ENCODE measurements around the gene SVIL. TPM values are rescaled to one million over a fixed set of nuclear protein-coding genes. Genes with fewer than 3 reads are reported as not detected.
"Not testable (repeated sequence)": the region's sequence is repeated elsewhere in the genome, so short reads cannot be mapped to it uniquely, and the experiment has no call there.

Gene SVIL
- total RNA-seq, 2 experiments from 2014 or later = 9.4 to 12.0 TPM

DNA sequence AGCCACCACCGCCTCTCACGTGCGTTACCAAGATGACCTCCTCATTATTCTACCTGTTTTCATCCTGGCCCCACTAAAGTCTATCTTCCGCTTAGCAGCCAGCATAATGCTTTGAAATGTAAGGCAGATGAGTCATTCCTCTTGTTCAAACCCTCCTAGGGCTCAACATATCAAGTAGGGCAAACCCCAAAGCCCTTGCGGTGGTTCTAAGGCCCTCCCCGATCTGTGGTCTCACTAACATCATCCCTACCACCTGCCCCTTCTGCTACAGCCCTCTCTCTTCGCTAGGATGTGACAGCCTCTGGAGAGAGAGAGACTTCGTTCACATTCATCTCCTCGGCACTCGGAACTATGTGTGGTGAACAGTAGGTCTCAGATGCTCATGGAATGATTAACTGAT, 94.8 kb downstream of the SVIL start:
- DNase-seq = no peak

GRCh38 chr10:29539412-29539811, 95.4 kb downstream of the SVIL start:
- Mint-ChIP-seq H3K4me3 (no peak overlapping the region), H3K36me3 (no peaks in the 10 kb centered on the region), H3K4me1 (ENCODE audit: low read depth) (no peaks in the 10 kb centered on the region), H3K27ac (no peak overlapping the region), H3K27me3 (no peaks in the 10 kb centered on the region), H3K9me3 (no peaks in the 10 kb centered on the region)
- ChIA-PET POLR2A (no interaction called here), CTCF (no interaction called here)
- intact Hi-C loops (cut with micrococcal nuclease) = no loop called here
- no peak for DNase-seq

More for the DNA sequence above, 94.8 kb downstream of the SVIL start:
- POLR2A ChIA-PET = no interaction called here
- no peaks in the 10 kb centered on the region for H3K9me3 Mint-ChIP-seq
- no peaks in the 10 kb centered on the region for H3K36me3 Mint-ChIP-seq
- no peak overlapping the region for H3K27ac Mint-ChIP-seq
- no peak overlapping the region for H3K4me3 Mint-ChIP-seq
- no peaks in the 10 kb centered on the region for H3K27me3 Mint-ChIP-seq
- H3K4me1 Mint-ChIP-seq (ENCODE audit: low read depth) = no peaks in the 10 kb centered on the region
- intact Hi-C loops (cut with micrococcal nuclease) = no loop called here
- CTCF ChIA-PET = no interaction called here

- no peak for DNase-seq
- Mint-ChIP-seq H3K27me3 (no peaks in the 10 kb centered on the region), H3K27ac (no peak overlapping the region), H3K9me3 (no peaks in the 10 kb centered on the region), H3K4me1 (ENCODE audit: low read depth) (no peaks in the 10 kb centered on the region), H3K36me3 (no peaks in the 10 kb centered on the region), H3K4me3 (no peak overlapping the region)
- CTCF ChIA-PET = no interaction called here
- intact Hi-C loops (cut with micrococcal nuclease) = no loop called here
- POLR2A ChIA-PET = no interaction called here
Measured at GRCh38 chr10:29537799-29538198, 97.0 kb downstream of the SVIL start.

DNA sequence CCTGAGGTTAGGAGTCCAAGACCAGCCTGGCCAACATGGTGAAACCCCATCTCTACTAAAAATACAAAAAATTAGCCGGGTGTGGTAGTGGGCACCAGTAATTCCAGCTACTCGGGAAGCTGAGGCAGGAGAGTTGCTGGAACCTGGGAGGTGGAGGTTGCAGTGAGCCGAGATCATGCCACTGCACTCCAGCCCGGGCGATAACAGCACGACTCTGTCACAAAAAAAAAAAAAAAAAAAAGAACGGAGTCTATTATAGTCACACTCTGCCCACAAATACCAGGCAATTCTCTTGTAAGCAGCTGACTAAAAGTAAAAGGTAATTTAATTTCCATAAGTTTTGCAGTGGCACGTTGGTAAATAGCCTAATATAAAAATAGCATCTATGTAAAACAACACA, 98.1 kb downstream of the SVIL start:
- H3K9me3 Mint-ChIP-seq; intact Hi-C loops (cut with micrococcal nuclease): not testable (repeated sequence)

DNA sequence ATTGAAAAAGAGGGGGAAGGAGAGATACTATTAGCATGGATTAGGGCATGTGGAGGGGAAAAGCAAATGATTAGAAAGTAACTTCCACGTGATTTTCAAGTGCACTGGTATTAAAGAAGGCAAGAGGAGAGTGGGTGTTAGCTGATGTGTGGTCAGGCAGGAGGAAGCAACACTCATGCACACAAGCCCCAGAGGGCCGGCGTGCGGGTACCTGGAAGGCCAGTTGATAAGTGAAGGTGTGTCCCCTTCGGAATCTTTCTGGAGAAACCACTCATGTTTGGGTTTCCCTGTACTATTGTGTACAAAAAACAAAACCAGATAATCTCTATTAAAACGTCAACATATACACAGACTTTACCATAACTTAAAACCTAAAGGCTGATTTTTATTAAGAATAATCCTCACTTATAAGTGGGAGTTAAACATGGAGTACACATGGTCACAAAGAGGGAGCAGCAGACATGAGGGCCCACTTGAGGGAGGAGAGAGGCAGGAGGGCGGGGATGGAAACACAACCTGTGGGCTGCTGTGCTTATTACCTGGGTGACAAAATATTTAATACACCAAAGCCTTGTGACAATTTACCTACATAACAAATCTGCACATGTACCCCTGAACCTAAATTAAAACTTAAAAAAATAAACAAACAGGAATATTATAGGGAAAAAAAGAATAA, 98.9 kb downstream of the SVIL start:
- DNase-seq = no peak
- Mint-ChIP-seq H3K4me3 (no peak overlapping the region), H3K9me3 (no peaks in the 10 kb centered on the region), H3K27ac (no peak overlapping the region), H3K27me3 (no peaks in the 10 kb centered on the region), H3K4me1 (ENCODE audit: low read depth) (no peaks in the 10 kb centered on the region), H3K36me3 (no peaks in the 10 kb centered on the region)
- CTCF ChIA-PET = interaction anchor here (1.3 kb wide), 1 partner anchor 12 kb away, joined by 4 read pairs; no protein-coding TSS in a partner anchor
- POLR2A ChIA-PET = no interaction called here
- intact Hi-C loops (cut with micrococcal nuclease) = no loop called here

More for the DNA sequence above, 98.1 kb downstream of the SVIL start:
- H3K27ac Mint-ChIP-seq; H3K27me3 Mint-ChIP-seq; DNase-seq; H3K36me3 Mint-ChIP-seq; H3K4me3 Mint-ChIP-seq; POLR2A ChIA-PET; H3K4me1 Mint-ChIP-seq (ENCODE audit: low read depth): not testable (repeated sequence)
- CTCF ChIA-PET = interaction anchor here (1.0 kb wide), 1 partner anchor 40 kb away, joined by 3 read pairs; no protein-coding TSS in a partner anchor

DNA sequence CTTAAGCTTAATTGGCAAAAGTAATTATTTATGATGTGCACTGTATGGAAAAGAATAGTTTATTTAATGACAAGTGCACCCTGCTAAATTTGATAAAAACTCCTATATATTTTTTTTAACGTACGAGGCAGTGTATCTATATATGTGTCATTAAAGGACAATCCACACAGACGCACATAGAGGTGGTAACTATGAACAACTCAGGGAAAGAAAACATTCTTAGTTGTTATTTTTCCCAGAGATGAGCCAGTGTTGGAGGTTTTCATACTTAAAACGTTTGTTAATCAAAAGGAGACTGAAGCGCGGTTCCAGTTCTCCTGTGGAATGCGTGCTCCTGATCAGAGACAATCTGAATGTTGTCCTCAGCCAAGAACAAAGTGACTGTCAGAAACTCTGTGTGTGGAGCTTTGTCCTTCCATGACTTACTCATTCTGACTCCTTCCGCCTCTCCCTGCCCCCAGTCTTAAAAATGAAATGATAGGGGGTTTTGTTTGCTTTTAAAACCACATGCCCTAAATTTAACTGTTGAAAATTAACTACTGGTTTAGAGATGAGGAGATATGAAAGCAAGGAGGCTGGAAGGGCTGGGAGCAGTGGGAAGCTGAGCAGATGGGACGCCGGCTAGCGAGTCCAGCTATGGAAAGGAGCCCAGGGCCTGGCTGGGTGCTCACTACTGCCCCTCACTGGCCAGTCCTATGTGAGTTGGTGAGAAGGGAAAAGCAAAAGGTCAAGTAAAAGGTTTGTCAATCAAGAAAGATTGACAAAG, 99.6 kb downstream of the SVIL start:
- Mint-ChIP-seq H3K27ac (no peak overlapping the region), H3K4me3 (no peak overlapping the region)
- POLR2A ChIA-PET = no interaction called here

DNA sequence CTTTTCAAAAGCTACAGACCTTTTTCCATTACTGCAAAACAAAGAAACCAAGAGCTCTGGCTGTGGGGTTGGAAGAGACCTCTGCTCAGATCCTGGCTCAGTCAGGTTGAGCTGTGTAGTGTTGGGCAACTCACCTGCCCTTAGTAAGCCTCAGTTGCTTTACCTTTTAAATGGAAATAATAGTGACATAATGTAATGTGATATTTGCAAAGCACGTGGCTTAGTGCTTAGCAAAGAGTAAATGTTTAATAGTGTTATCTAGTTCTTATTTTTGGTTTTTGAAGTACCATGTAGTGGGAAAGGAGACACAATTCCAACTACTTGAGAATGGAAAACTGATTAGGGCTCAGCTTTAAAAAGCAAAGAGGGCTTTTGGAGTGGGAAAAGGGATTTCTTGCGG, 100.2 kb downstream of the SVIL start:
- CTCF ChIA-PET = interaction anchor here (0.6 to 1.3 kb wide), 4 partner anchors 11 to 58 kb away, joined by 3 to 5 read pairs (median 4); no protein-coding TSS in a partner anchor

More for the DNA sequence above, 99.6 kb downstream of the SVIL start:
- intact Hi-C loops (cut with micrococcal nuclease) = no loop called here
- Mint-ChIP-seq H3K9me3 (no peaks in the 10 kb centered on the region), H3K4me1 (ENCODE audit: low read depth) (no peaks in the 10 kb centered on the region), H3K36me3 (peaks cover 2% of the 10 kb centered on the region), H3K27me3 (no peaks in the 10 kb centered on the region)
- DNase-seq = no peak
- CTCF ChIA-PET = interaction anchor here (0.6 to 1.3 kb wide), 4 partner anchors 11 to 57 kb away, joined by 3 to 5 read pairs (median 4); no protein-coding TSS in a partner anchor

GRCh38 chr10:29533696-29534285, 101.0 kb downstream of the SVIL start:
- ChIA-PET CTCF (no interaction called here), POLR2A (no interaction called here)
- no peaks in the 10 kb centered on the region for H3K4me1 Mint-ChIP-seq (ENCODE audit: low read depth)
- H3K4me3 Mint-ChIP-seq = no peak overlapping the region
- no peaks in the 10 kb centered on the region for H3K9me3 Mint-ChIP-seq
- H3K27me3 Mint-ChIP-seq = no peaks in the 10 kb centered on the region
- DNase-seq = no peak
- H3K36me3 Mint-ChIP-seq = peaks cover 3% of the 10 kb centered on the region
- H3K27ac Mint-ChIP-seq = no peak overlapping the region
- intact Hi-C loops (cut with micrococcal nuclease) = no loop called here

More for the DNA sequence above, 100.2 kb downstream of the SVIL start:
- intact Hi-C loops (cut with micrococcal nuclease) = no loop called here
- POLR2A ChIA-PET = no interaction called here
- H3K4me1 Mint-ChIP-seq (ENCODE audit: low read depth) = no peaks in the 10 kb centered on the region
- H3K27ac Mint-ChIP-seq = no peak overlapping the region
- no peaks in the 10 kb centered on the region for H3K9me3 Mint-ChIP-seq
- H3K27me3 Mint-ChIP-seq = no peaks in the 10 kb centered on the region
- no peak overlapping the region for H3K4me3 Mint-ChIP-seq
- peaks cover 2% of the 10 kb centered on the region for H3K36me3 Mint-ChIP-seq
- no peak for DNase-seq

DNA sequence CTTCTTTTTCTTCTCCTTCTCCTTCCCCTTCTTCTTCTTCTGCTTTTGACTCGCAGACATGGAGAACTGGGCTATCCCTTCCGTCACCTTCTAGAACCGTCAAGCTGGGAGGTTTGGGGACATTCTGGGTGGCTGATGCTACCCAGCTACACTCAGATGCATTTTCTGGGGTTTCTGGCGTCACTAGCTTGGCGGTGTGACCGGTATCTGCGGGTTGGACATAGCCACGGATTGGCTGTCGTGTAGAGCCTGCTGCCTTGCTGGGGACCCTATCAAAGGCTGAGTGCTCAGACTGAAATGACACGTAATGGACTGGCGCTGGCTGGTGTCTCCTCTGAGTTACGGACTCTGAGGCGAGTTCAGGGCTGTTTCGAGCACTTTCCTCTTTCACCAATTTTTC, 101.7 kb downstream of the SVIL start:
- Mint-ChIP-seq H3K27me3 (no peaks in the 10 kb centered on the region), H3K4me3 (no peak overlapping the region), H3K4me1 (ENCODE audit: low read depth) (no peaks in the 10 kb centered on the region), H3K9me3 (no peaks in the 10 kb centered on the region), H3K36me3 (peaks cover 3% of the 10 kb centered on the region), H3K27ac (no peak overlapping the region)
- ChIA-PET POLR2A (no interaction called here), CTCF (interaction anchor here (1.0 to 1.1 kb wide), 2 partner anchors 20 to 36 kb away, joined by 3 read pairs; no protein-coding TSS in a partner anchor)
- DNase-seq = no peak
- intact Hi-C loops (cut with micrococcal nuclease) = no loop called here

DNA sequence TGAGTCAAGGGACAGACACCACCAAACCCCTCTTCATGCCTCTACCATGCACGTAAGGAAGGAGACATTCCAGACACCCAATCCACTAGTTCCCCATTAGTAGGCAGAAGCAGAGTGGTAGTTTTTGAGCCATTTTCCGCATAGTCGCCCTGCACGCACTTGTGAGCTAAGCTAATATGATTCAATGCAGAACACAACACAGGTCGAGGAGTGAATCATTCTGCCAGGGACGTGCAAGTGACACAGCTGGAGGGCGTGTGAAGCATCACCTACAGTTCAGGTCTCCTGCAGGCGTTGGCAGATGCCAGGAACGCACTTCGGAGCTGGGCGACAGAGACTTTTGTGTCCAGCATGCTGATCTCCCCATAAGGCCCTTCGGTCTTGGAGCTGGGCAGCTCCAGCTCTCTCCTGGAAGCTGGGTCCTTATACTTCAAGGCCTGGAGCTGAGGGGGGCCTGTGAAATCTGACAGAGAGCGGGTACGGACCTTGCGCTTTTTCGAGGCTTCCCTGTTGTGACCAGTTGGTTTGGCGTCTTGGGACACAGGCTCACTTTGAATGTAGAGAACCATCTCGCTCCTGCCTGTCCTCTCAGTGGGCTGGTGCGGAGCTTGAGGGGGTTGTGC, 102.4 kb downstream of the SVIL start:
- Mint-ChIP-seq H3K27me3 (no peaks in the 10 kb centered on the region), H3K4me1 (ENCODE audit: low read depth) (no peaks in the 10 kb centered on the region), H3K4me3 (no peak overlapping the region), H3K9me3 (no peaks in the 10 kb centered on the region), H3K36me3 (peaks cover 3% of the 10 kb centered on the region), H3K27ac (no peak overlapping the region)
- intact Hi-C loops (cut with micrococcal nuclease) = no loop called here
- POLR2A ChIA-PET = no interaction called here
- CTCF ChIA-PET = interaction anchor here (1.0 to 1.1 kb wide), 2 partner anchors 19 to 35 kb away, joined by 3 read pairs; no protein-coding TSS in a partner anchor
- no peak for DNase-seq

DNA sequence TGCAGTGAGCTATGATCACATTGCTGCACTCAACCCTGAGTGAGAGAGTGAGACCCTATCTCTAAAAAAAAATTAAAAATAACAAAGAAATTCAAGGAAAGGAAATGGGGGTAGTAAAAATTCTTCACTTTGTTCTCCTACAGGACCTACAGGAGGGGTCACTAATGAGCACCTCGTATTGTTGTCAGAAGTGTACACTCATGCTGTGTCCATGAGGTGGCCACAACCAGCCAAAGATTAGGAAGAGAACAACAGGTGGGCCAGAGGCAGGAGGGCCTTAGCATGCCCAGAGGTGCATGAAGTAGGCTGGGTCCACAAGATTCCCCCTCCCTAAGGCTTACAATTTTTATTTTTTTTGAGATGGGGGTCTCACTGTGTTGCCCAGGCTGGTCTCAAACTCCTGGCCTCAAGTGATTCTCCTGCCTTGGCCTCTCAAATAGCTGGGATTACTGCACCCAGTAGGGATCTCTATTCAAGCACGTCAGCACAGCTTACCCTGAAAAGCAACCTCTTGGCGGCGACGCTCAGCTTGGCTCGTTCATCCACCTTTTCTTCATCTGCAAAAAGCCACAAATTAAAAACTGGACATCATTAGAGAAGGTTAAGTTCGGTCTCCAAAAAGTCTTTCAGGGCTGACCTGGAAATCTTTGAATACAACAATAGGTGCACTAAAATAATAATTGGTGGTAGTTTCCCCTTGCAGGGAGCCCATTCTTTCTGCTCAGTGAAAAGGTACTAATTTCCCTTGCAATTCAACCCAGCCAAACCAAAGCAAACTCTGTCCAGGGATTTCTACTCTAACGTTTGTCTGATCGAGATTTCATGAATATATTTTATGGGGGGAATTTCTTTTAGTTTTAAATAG, 104.4 kb downstream of the SVIL start:
- Mint-ChIP-seq H3K9me3 (no peaks in the 10 kb centered on the region), H3K27ac (no peak overlapping the region), H3K36me3 (peaks cover 8% of the 10 kb centered on the region), H3K4me3 (no peak overlapping the region), H3K27me3 (no peaks in the 10 kb centered on the region), H3K4me1 (ENCODE audit: low read depth) (no peaks in the 10 kb centered on the region)
- intact Hi-C loops (cut with micrococcal nuclease) = no loop called here
- CTCF ChIA-PET = interaction anchor here (1.1 kb wide), 2 partner anchors 18 to 138 kb away, joined by 3 read pairs; no protein-coding TSS in a partner anchor
- POLR2A ChIA-PET = no interaction called here
- DNase-seq = no peak
